HG02840 (cell line): ENCODE data around the gene OR2T12.
"Not testable (repeated sequence)": the region's sequence is repeated elsewhere in the genome, so short reads cannot be mapped to it uniquely, and the experiment has no call there.

ENCODE experiments used
- ATAC-seq: cut with Tn5 transposase; IDR thresholded peaks from one replicate; pipeline ENCODE4 v1.9.1; 2021; ENCODE audit warnings: mild to moderate bottlenecking, moderate library complexity, moderate number of reproducible peaks; ENCODE audit not compliant: unreplicated experiment, low FRiP score

The OR2T12 gene, protein sequence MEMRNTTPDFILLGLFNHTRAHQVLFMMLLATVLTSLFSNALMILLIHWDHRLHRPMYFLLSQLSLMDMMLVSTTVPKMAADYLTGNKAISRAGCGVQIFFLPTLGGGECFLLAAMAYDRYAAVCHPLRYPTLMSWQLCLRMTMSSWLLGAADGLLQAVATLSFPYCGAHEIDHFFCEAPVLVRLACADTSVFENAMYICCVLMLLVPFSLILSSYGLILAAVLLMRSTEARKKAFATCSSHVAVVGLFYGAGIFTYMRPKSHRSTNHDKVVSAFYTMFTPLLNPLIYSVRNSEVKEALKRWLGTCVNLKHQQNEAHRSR

DNA sequence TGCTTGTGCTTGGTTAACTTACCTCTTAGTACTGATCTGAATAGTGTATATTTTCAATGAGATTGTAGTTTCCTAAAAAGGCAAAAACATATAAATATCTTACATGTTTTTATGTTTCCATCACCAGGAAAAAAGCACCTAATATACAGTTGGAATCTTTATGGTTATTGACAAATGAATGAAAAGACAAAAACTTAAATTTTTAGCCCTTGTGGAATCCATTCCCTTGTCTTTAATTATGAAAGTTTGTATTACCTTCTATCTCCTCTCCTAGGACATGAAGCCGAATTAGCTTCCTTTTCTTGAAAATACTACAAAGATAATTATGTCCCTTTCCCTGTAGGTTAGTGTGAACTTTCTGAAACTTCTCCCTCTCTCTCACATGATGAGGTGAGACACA is at the start of gene OR2T12:
Gene OR2T12 (minus strand): TSS at position 101 of the 400 bp plus-strand sequence. CDS start 7,846 bp downstream, outside the sequence.
- ATAC-seq = no peak

DNA sequence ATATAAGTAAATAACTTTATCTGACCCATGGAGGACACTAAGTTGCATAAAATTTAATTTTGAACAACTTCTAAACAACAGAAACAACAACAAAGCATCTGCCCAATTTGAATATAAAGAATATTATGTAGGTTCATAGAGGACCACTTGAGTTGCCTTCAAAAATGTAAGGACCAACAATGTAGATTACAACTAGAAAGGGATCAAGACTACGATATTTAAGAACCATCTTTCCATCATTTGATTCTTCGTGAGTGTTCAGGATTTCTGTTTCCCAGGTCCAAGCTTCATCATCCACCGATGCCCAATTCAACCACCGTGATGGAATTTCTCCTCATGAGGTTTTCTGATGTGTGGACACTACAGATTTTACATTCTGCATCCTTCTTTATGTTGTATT is 45.3 kb upstream of the OR2T12 start, which contains the start of gene OR14C36:
Gene OR14C36 (plus strand): TSS at position 301 of the 400 bp plus-strand sequence. CDS start 0 bp downstream, at position 301.
- ATAC-seq = no peak

DNA sequence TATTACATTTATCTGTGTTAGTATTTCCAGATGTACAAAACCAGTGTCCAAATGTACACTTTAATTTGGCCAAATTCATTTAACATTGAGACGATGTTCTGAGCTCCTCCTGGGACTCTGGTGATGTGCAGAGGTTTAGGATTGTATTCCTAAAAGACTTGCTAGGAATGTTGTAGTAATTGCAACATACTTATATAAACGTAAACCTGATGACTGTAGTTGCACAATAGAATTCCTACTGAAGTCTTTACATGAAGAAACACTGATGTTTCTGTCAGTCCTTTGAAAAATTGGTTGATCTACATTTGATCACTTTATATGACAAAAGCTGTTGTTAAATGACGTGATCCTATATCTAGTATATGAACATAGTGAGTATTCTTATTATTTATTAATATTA is 40.2 kb upstream of the OR2T12 start:
- no peak for ATAC-seq

DNA sequence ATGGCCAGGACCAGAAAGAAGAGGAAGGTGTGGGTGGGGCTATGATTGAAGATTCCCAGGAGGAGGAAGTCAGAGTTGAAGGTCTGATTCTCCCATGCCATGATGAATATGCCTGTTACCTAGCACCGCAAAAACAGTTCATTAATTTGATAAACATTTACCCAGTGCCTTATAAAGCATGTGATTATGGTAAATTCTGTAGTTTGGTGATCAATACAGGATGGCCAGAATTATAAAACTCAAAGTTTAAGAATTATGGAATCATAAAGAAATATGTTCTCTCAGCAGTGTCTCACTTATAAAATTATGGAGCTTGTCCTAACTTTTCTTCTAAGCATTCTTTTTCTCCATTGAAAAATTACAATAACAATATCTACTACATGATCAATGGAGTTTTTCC is 21.2 kb upstream of the OR2T12 start, which contains the start of gene OR2M7:
Gene OR2M7 (minus strand): TSS at position 101 of the 400 bp plus-strand sequence. CDS start 0 bp downstream, at position 101.
- no peak for ATAC-seq

DNA sequence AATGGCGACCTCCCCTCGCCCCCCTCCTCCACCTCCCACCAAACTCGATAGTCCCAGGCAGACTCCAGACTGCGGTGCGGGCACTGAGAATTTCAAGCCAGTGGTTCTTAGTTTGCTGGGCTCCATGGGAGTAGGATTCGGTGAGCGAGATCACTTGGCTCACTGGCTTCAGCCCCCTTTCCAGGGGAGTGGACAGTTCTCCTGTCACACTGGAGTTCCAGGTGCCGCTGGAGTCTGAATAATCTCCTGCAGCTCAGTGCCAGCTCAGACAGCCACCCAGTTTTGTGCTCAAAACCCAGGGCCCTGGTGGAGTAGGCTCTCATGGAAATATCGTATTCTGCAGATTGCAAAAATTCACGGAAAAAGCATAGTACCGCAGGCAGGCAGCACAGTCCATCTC is 13.6 kb upstream of the OR2T12 start:
- no peak for ATAC-seq

DNA sequence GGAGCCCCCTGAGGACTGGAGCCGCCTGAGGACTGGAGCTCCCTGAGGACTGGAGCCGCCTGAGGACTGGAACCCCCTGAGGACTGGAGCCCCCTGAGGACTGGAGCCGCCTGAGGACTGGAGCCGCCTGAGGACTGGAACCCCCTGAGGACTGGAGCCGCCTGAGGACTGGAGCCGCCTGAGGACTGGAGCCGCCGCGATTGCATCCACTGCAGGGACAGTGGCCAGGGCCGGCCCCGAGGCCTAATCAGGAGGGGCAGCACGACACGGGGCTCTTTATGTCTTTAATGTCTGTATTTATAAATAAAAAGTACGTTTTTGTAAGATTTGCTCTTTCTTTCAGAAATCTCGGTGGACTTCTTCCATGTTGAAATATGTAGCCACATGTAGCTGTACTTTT is 3.5 kb upstream of the OR2T12 start:
- not testable (repeated sequence) for ATAC-seq

DNA sequence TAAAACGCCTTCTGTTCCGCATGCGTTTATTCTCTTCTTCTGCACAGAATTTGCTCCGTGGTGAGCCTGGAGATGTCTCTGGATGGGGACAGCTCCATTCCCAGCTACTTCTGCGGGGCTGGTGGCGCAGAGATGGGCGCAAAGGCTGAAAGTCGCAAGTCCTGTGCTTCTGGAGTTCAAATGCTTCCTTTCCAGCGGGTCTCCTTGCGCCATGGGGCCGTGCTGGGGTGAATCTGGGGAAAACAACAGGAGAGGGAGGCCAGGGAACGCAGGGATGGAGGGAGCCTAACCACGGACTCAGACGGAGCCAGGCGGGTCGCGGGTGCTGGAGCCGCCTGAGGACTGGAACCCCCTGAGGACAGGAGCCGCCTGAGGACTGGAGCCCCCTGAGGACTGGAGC is 2.9 kb upstream of the OR2T12 start:
- no peak for ATAC-seq

DNA sequence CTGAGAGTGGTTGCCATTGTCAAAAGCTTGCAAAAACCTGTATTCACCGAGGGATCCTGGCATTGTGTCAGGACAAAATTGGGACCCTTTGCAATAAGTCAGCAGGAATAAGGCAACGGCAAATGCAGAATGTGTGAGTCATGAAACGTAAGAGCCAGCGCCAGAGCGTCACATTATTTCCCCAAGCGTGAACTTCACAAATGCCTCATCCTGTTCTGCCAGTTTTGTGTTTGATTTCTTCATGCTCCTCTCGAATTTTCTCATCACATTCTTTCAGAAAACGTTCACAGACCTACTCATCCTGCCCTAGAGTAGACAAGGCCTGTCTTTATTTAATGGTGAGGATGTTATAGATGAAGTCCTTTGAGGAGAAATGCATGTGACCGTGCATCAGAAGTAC is 2.4 kb upstream of the OR2T12 start:
- ATAC-seq = not testable (repeated sequence)

DNA sequence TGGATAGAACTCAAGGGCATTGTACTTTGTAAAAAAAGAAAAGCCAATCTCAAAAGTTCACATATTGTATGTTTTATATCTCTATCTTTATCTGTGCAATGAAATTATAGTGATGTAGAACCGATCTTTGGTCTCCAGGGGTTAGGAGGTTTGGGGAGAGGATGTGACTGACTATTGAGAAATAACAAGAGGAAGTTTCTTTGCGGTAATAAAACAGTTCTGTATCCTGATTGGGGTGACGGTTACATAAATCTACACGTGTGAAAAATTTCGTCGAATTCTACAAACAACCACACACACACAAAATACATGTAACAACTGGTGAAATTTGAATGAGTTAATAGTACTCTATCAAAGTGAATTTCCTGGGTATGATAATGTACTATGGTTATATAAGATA is 14.8 kb downstream of the OR2T12 start:
- ATAC-seq = no peak

DNA sequence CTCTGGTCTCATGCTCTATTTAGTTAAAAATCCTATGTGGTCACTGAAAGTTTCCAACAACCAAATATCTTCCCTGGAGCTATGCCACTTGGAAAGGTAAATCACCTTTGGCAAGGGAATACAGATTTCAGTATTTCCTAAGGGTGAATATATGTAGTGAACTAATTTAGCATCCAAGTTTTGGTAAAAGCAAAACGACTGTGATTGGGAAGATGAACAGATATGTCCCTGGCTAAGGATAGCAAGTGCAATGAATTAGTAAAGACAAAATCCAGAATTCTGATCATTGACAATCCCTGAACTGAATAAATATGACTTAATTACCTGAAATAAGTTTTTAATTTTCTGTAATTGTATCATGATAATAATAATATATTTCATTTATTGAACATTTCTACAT is 25.3 kb downstream of the OR2T12 start, which contains the start of gene OR2T33:
Gene OR2T33 (minus strand): TSS at position 101 of the 400 bp plus-strand sequence. CDS start 4,162 bp downstream, outside the sequence.
- ATAC-seq = no peak

DNA sequence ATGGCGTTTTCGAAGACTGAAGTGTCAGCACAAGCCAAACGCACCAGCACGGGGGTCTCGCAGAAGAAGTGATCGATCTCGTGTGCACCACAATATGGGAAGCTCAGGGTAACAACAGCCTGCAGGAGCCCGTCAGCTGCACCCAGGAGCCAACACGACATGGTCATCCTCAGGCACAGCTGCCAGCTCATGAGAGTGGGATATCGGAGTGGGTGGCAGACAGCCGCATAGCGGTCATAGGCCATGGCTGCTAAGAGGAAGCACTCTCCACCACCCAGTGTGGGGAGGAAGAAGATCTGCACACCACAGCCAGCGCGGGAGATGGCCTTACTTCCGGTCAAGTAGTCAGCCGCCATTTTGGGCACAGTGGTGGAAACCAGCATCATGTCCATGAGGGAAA is 30.0 kb downstream of the OR2T12 start:
- not testable (repeated sequence) for ATAC-seq

DNA sequence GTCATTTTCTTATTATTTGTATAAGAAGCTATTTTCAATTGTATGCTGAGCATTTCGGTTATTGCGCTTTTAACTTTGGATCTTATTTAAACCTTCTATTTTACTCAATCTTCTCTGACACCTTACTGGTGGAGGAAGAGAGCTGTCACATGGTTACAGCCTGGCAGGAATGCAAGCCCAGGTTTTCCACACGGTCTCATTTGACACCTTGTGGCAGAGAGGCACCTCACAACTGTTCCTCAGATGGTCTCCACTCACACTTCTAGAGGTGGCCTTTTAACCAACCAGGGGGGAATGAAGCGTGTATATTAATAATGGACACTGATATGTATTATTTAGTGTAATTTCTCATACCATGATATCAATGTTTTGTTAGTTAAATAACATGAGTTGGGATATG is 35.0 kb downstream of the OR2T12 start:
- no peak for ATAC-seq

DNA sequence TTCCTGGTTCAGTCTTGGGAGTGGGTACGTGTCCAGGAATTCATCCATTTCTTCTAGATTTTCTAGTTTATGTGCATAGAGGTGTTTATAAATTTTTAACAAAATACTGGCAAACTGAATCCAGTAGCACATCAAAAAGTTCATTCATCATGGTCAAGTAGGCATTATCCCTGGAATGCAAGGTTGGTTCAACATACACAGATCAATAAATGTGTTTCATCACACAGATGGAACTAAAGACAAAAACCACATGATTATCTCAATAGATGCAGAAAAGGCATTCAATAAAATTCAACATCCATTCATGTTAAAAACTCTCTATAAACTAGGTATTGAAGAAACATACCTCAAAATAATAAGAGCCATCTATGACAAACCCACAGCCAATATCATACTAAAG is 43.9 kb downstream of the OR2T12 start:
- ATAC-seq = not testable (repeated sequence)

DNA sequence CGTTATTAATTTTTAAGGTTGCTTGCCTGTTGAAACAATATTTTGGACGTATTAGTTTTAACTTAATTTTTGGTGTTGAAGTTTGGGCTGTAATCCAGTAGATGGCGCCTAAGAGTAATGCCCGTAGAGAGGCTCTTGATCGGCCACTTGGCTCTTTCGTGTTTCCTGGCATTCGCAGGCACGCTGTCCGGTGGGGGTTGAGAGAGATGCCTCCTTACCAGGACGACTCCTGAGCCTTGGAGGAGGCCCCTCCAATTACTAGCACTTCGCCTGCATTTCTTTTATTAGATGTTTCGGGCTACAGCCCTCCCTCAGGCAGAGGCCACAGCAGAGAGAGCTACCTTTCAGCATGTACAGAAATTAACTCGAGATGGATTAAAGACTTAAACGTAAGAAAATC is 60.0 kb downstream of the OR2T12 start:
- no peak for ATAC-seq
